K562 (cell line): ENCODE data around the gene TMSB10. TPM values are rescaled to one million over a fixed set of nuclear protein-coding genes. Genes with fewer than 3 reads are reported as not detected.
A peak's percentile ranks its signal among the peaks of the same experiment; 100 is the strongest.
"Not testable (repeated sequence)": the region's sequence is repeated elsewhere in the genome, so short reads cannot be mapped to it uniquely, and the experiment has no call there.

Source experiments
- ATAC-seq: fragments of 200-7000 bp; cut with Tn5 transposase; 3 replicates; pipeline ENCODE4 v1.9.1; 2020; ENCODE audit warnings: moderate library complexity
- BruUV-seq: library from RNA; stranded (reverse); fragments of 400-500 nt; replicated peaks from 2 replicates; lab custom pipeline; 2021; lab: Mats Ljungman, UMichigan
- CTCF ChIA-PET: fragments of 300-600 bp; formaldehyde crosslinking; extraction: SDS; loops from one replicate; lab custom pipeline; 2021; ENCODE audit warnings: low intra/inter-chr PET ratio; lab: Yijun Ruan, JAX
- POLR2A ChIA-PET: fragments of 300-600, 350-650 bp; sonication (Branson Sonifier 250); formaldehyde crosslinking; extraction: SDS; loops from one replicate; lab custom pipeline; 2021; ENCODE audit warnings: antibody characterized with exemption, inconsistent platforms; lab: Yijun Ruan, JAX
- DNase-seq, 4 experiments: peaks; one replicate each; pipeline versions ENCODE4 v3.0.0 to v3.0.0-alpha.2; 2011 to 2018; ENCODE audit warnings: low spot score in 3 of 4, mixed read lengths in 3 of 4; ENCODE audit errors: extremely low read depth in 1 of 4
- FAIRE-seq: peaks from 2 replicates; lab custom pipeline; 2011; peaks lifted over from hg19 to GRCh38; lab: Jason Lieb, UNC
- H2AFZ ChIP-seq: 2 replicates; pipeline ENCODE4 v1.6.0; 2011; ENCODE audit warnings: low read depth, low read length, control low read depth, inconsistent platforms
- H3K27ac ChIP-seq: fragments of 200-600 bp; 3 replicates; pipeline ENCODE4 v1.8.0; 2011; ENCODE audit warnings: low read depth, mild to moderate bottlenecking, control low read depth, inconsistent platforms, low read length, moderate library complexity, mixed read lengths; ENCODE audit errors: extremely low read depth
- H3K27me3 ChIP-seq, 2 experiments: fragments of 300-600 bp in 1 of 2; 2 replicates in 1 of 2; 3 replicates in 1 of 2; pipeline versions ENCODE4 v1.6.0 to v1.8.0; 2011; ENCODE audit warnings: inconsistent platforms in 2 of 2, low read length in 2 of 2, mild to moderate bottlenecking in 1 of 2, mixed read lengths in 1 of 2, moderate library complexity in 1 of 2; ENCODE audit not compliant: control insufficient read depth in 2 of 2, insufficient read depth in 2 of 2
- H3K36me3 ChIP-seq: fragments of 300-600 bp; 3 replicates; pipeline ENCODE4 v1.8.0; 2011; ENCODE audit warnings: mild to moderate bottlenecking, low read length, inconsistent platforms; ENCODE audit not compliant: control insufficient read depth, insufficient read depth
- H3K4me1 ChIP-seq, 2 experiments: fragments of 200-600 bp in 1 of 2; replicated peaks in 1 of 2; 2 replicates in 1 of 2; 3 replicates in 1 of 2; pipeline versions ENCODE4 v1.5.1 to v1.8.0; 2011; ENCODE audit warnings: inconsistent platforms in 2 of 2, low read length in 2 of 2, mild to moderate bottlenecking in 1 of 2, mixed read lengths in 1 of 2, moderate library complexity in 1 of 2; ENCODE audit not compliant: control insufficient read depth in 2 of 2, insufficient read depth in 2 of 2
- H3K4me2 ChIP-seq: 2 replicates; pipeline ENCODE4 v1.6.1; 2011; ENCODE audit warnings: low read length, control low read depth, inconsistent platforms, mixed read lengths; ENCODE audit not compliant: insufficient read depth
- H3K4me3 ChIP-seq: fragments of 200-600 bp; sonication (generic), shearing (Covaris generic); 2 replicates; pipeline ENCODE4 v1.5.1; 2016; ENCODE audit warnings: control low read depth, inconsistent platforms
- H3K79me2 ChIP-seq: fragments of 200-600 bp; 3 replicates; pipeline ENCODE4 v1.8.0; 2011; ENCODE audit warnings: low read length, inconsistent platforms; ENCODE audit not compliant: control insufficient read depth, insufficient read depth
- H3K9ac ChIP-seq, 2 experiments: 2 replicates each; pipeline versions ENCODE4 v1.6.0 to v1.6.1; 2011; ENCODE audit warnings: low read depth in 2 of 2, low read length in 2 of 2, control low read depth in 1 of 2, inconsistent platforms in 1 of 2, mild to moderate bottlenecking in 1 of 2, mixed read lengths in 1 of 2; ENCODE audit not compliant: insufficient read depth in 1 of 2
- H3K9me1 ChIP-seq: one replicate; pipeline ENCODE4 v1.6.0; 2011; ENCODE audit warnings: inconsistent platforms, mild to moderate bottlenecking, low read length, moderate library complexity; ENCODE audit not compliant: control insufficient read depth, insufficient read depth
- H3K9me3 ChIP-seq: replicated peaks from 2 replicates; pipeline ENCODE4 v1.5.1; 2011; ENCODE audit warnings: low read depth, low read length, inconsistent platforms; ENCODE audit not compliant: control insufficient read depth, insufficient read depth
- H4K20me1 ChIP-seq: replicated peaks from 2 replicates; pipeline ENCODE4 v1.6.1; 2011; ENCODE audit warnings: low read length, inconsistent platforms, mixed read lengths; ENCODE audit not compliant: control insufficient read depth, insufficient read depth
- ATF7 ChIP-seq: fragments of 450-650 bp; IDR thresholded peaks from 2 replicates; pipeline ENCODE4 v1.7.1; 2014; ENCODE audit warnings: mild to moderate bottlenecking, moderate library complexity
- JUNB ChIP-seq: fragments of 450-650 bp; formaldehyde crosslinking; conservative IDR thresholded peaks from 2 replicates; pipeline ENCODE4 v1.4.0; 2020; ENCODE audit warnings: mild to moderate bottlenecking
- POLR3A ChIP-seq: IDR thresholded peaks from 2 replicates; pipeline ENCODE4 v1.6.1; 2011; ENCODE audit warnings: borderline replicate concordance, mild to moderate bottlenecking, moderate library complexity; ENCODE audit not compliant: insufficient read length, insufficient read depth; ENCODE audit errors: extremely low read depth
- TOE1 ChIP-seq, 2 experiments: fragments of 450-650 bp in 1 of 2; sonication (generic) in 1 of 2; formaldehyde crosslinking in 1 of 2; IDR thresholded peaks; 2 replicates each; pipeline versions ENCODE4 v1.7.1 to v1.8.0; 2016 to 2022; ENCODE audit warnings: borderline replicate concordance in 2 of 2, mild to moderate bottlenecking in 2 of 2, antibody characterized with exemption in 1 of 2, inconsistent platforms in 1 of 2, low read depth in 1 of 2, missing genetic modification reagents in 1 of 2, moderate library complexity in 1 of 2
- TRIM24 ChIP-seq, 2 experiments: fragments of 450-650 bp; IDR thresholded peaks; 2 replicates each; pipeline ENCODE4 v1.6.1; 2016
- ZNF121 ChIP-seq: sonication (generic); formaldehyde crosslinking; conservative IDR thresholded peaks from 2 replicates; pipeline ENCODE4 v1.8.0; 2022; ENCODE audit warnings: missing genetic modification reagents
- ZNF354B ChIP-seq: fragments of 250-450 bp; sonication (Bioruptor Pico); IDR thresholded peaks from 2 replicates; pipeline ENCODE4 v1.4.0; 2020
- WGBS: fragments of 100-300 bp; shearing (Covaris generic); methylation state at CpG from one replicate; pipeline ENCODE4 v1.1.6; 2016; ENCODE audit warnings: low coverage, mixed read lengths; ENCODE audit not compliant: insufficient coverage; ENCODE audit errors: missing lambda C conversion rate; 5-methylcytosine and 5-hydroxymethylcytosine counted together
- in situ Hi-C: fragments of 300-500 bp; cut with MboI; formaldehyde crosslinking; loops from 4 replicates; pipeline ENCODE4 v1.15.0; 2018; ENCODE audit warnings: inconsistent platforms, mixed read lengths
- intact Hi-C: fragments of 100-400 bp; cut with micrococcal nuclease; formaldehyde crosslinking; loops from 2 replicates; pipeline ENCODE4 v1.14.2; 2022
- polyA plus RNA-seq, 8 experiments: library from polyadenylated mRNA; depleted of rRNA in 4 of 8; stranded (reverse) in 5 of 8; unstranded in 3 of 8; fragments of >200 nt; fragmentation: Nextera tagmentation in 2 of 8; fragmentation: Illumina TruSeq in 1 of 8; extraction: Ambion mirVana in 2 of 8; extraction: Trizol in 1 of 8; gene quantifications; 2 replicates each; pipeline versions ENCODE4 v1.2.1 to v1.2.3, GENCODE V29; 2011 to 2014; ENCODE audit warnings: inconsistent platforms in 1 of 8, missing spikeins in 1 of 8
- total RNA-seq, 7 experiments: library from RNA; depleted of rRNA in 6 of 7; stranded (reverse); fragments of >200 nt in 6 of 7; fragmentation: Illumina TruSeq in 2 of 7; extraction: Trizol in 2 of 7; gene quantifications; 2 replicates each; pipeline versions ENCODE4 v1.2.1 to v1.2.3, GENCODE V29; 2011 to 2021; ENCODE audit warnings: low replicate concordance in 1 of 7

TMSB10 gene
- total and polyA plus RNA-seq, 9 of the 15 experiments (the other 6 are each of a cell fraction or from before 2014, with no cell fraction given): 382 to 2,226 (median 959) TPM

DNA sequence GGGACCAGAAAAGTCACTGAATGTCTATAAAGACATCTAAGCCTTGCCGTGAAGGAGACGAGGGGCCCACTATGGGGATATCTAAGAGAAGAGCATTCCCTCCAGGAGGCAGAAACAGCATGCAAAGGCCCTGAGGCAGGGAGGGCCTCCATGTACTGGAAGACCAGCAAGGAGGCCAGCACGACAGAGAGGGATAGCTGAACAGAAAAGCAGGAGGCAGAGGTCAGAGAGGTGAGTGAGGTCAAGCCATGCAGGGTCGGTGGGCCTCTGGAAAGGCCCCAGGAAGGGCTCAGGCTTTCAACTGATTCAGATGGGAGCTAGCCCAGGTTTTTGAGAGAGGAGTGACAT, 30.3 kb upstream of the TMSB10 start:
- no peak overlapping the region for H3K4me2 ChIP-seq
- intact Hi-C loops (no loop called here), in situ Hi-C loops (no loop called here)
- no peak overlapping the region for H3K27ac ChIP-seq
- peaks cover 36 to 40% of the 10 kb centered on the region in 2 experiments for H3K27me3 ChIP-seq
- no peak for FAIRE-seq
- H3K9ac ChIP-seq: no peak overlapping the region
- no peak for ATAC-seq
- H2AFZ ChIP-seq: no peak overlapping the region
- H3K4me1 ChIP-seq: peaks cover 0 to 3% of the 10 kb centered on the region in 2 experiments; a peak in 1 of 5 replicates
- no peak overlapping the region for H3K4me3 ChIP-seq
- POLR2A ChIA-PET: interaction anchor here (0.6 kb wide), 2 partner anchors 25 to 60 kb away, joined by 3 read pairs; no protein-coding TSS in a partner anchor
- H4K20me1 ChIP-seq: no peaks in the 10 kb centered on the region
- BruUV-seq: no TSS peak
- H3K9me3 ChIP-seq: no peaks in the 10 kb centered on the region
- 0% methylated on average over 4 of the region's 4 CpGs for WGBS
- CTCF ChIA-PET: no interaction called here
- H3K9me1 ChIP-seq: peaks cover 4% of the 10 kb centered on the region
- TF ChIP-seq ZNF354B (CRISPR knock-in tag): no peak
- no peak for TF ChIP-seq TOE1 (IDR thresholded peaks at IDR 0.05; ENCODE audit: borderline replicate concordance)
- no peak for TF ChIP-seq TOE1 (CRISPR knock-in tag; IDR thresholded peaks at IDR 0.05; ENCODE audit: borderline replicate concordance, low read depth)
- no peak for TF ChIP-seq POLR3A
- TF ChIP-seq TRIM24 (IDR thresholded peaks at IDR 0.05): no peak
- no peak for TF ChIP-seq ATF7
- no peak for TF ChIP-seq JUNB
- DNase-seq: no peak
- H3K79me2 ChIP-seq: no peaks in the 10 kb centered on the region
- no peaks in the 10 kb centered on the region for H3K36me3 ChIP-seq

DNA sequence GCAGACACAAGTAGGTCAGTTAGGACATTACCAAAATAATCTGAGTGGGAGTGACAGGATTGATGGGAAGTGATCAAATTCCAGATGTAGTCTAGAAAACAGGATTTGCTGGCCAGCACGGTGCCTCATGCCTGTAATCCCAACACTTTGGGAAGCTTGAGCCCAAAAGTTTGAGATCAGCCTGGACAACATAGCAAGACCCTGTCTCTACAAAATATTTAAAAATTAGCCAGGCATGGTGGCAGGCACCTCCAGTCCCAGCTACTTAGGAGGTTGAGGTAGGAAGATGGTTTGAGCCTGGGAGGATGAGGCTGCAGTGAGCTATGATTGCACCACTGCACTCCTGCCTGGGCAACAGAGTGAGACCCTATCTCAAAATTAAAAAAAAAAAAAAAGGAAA, 29.8 kb upstream of the TMSB10 start:
- in situ Hi-C loops, H3K4me1 ChIP-seq, DNase-seq, H3K79me2 ChIP-seq, H3K9me1 ChIP-seq, H2AFZ ChIP-seq, BruUV-seq, intact Hi-C loops, H3K36me3 ChIP-seq, H4K20me1 ChIP-seq, CTCF ChIA-PET, FAIRE-seq, H3K9ac ChIP-seq, H3K4me2 ChIP-seq, H3K9me3 ChIP-seq, ATAC-seq, H3K4me3 ChIP-seq, H3K27ac ChIP-seq: not testable (repeated sequence)
- peaks cover 38 to 40% of the 10 kb centered on the region in 2 experiments for H3K27me3 ChIP-seq
- 0% methylated on average over 1 of the region's 1 CpG for WGBS
- peak; percentile 53 for TF ChIP-seq ZNF121 (CRISPR knock-in tag)
- POLR2A ChIA-PET: interaction anchor here (0.6 to 0.7 kb wide), 3 partner anchors 26 to 61 kb away, joined by 3 read pairs; no protein-coding TSS in a partner anchor
